ENCODE data around the gene TMEM258.

The TMEM258 gene

GRCh38 chr11:61739966-61740365 lies 52.4 kb downstream of the TMEM258 start:
- no peak overlapping the region for H3K4me3 ChIP-seq (ENCODE audit: low read depth, low read length)
- TF ChIP-seq CTCF (IDR thresholded peaks at IDR 0.05; ENCODE audit: borderline replicate concordance, insufficient read depth, low read depth, low read length) = no peak

DNA sequence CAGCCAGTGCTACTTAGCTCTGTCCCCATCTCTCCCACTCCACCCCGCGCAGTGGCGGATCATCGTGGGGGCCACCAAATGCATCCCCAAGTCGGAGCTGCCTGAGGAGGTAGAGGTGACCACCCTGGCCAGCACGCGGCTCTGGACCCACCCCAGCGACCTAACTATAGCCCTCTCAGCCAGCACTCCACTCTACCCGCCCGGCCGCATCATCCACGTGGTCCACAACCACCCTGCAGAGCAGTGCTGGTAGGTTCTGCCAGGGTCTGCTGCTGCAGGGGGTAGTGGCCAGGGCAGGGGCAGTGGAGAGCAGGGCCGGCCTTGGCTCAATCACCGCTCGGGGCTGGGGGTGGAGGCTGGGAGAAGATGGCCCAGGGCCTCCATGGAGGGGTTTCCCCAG lies 53.0 kb downstream of the TMEM258 start:
- TF ChIP-seq CTCF (IDR thresholded peaks at IDR 0.05; ENCODE audit: borderline replicate concordance, insufficient read depth, low read depth, low read length) = no peak
- no peak overlapping the region for H3K4me3 ChIP-seq (ENCODE audit: low read depth, low read length)
